MM.1S (cell line): ENCODE results near the gene LGR4.

Source experiments
- DNase-seq: peaks from one replicate; pipeline ENCODE4 v3.0.0-alpha.2; 2015
- H2AFZ ChIP-seq: fragments of 300-600 bp; sonication (generic); 2 replicates; pipeline ENCODE4 v1.6.0; 2016; ENCODE audit warnings: antibody characterized with exemption, low read length
- H3F3A ChIP-seq: fragments of 300-600 bp; sonication (generic); 2 replicates; pipeline ENCODE4 v1.6.1; 2016; ENCODE audit warnings: mild to moderate bottlenecking, antibody characterized with exemption, low read length, moderate library complexity, mixed read lengths; ENCODE audit not compliant: insufficient read depth
- H3K27ac ChIP-seq: fragments of 300-600 bp; sonication (generic); 2 replicates; pipeline ENCODE4 v1.5.1; 2016; ENCODE audit warnings: mild to moderate bottlenecking, low read length
- H3K27me3 ChIP-seq: fragments of 300-600 bp; sonication (generic); replicated peaks from 2 replicates; pipeline ENCODE4 v1.6.0; 2016; ENCODE audit warnings: low read length; ENCODE audit not compliant: insufficient read depth
- H3K36me3 ChIP-seq: fragments of 300-600 bp; sonication (generic); replicated peaks from 2 replicates; pipeline ENCODE4 v1.6.1; 2016; ENCODE audit warnings: mild to moderate bottlenecking, low read length, mixed read lengths; ENCODE audit not compliant: insufficient read depth
- H3K4me1 ChIP-seq: fragments of 300-600 bp; sonication (generic); 2 replicates; pipeline ENCODE4 v1.6.1; 2016; ENCODE audit warnings: low read length, mixed read lengths
- H3K4me2 ChIP-seq: fragments of 300-600 bp; sonication (generic); 2 replicates; pipeline ENCODE4 v1.6.0; 2016; ENCODE audit warnings: low read depth, low read length
- H3K4me3 ChIP-seq: fragments of 300-600 bp; sonication (generic); 2 replicates; pipeline ENCODE4 v1.5.1; 2016; ENCODE audit warnings: low read length, mixed read lengths
- H3K79me2 ChIP-seq: fragments of 300-600 bp; sonication (generic); 2 replicates; pipeline ENCODE4 v1.6.1; 2016; ENCODE audit warnings: mixed run types, low read length, mixed read lengths
- H3K9ac ChIP-seq: fragments of 300-600 bp; sonication (generic); 2 replicates; pipeline ENCODE4 v1.6.1; 2016; ENCODE audit warnings: low read length, mixed read lengths
- H3K9me2 ChIP-seq: fragments of 300-600 bp; sonication (generic); replicated peaks from 2 replicates; pipeline ENCODE4 v1.6.1; 2016; ENCODE audit warnings: mild to moderate bottlenecking, low read length, mixed read lengths; ENCODE audit not compliant: insufficient read depth
- H3K9me3 ChIP-seq: fragments of 300-600 bp; sonication (generic); replicated peaks from 2 replicates; pipeline ENCODE4 v1.6.1; 2016; ENCODE audit warnings: mild to moderate bottlenecking, low read length, mixed read lengths; ENCODE audit not compliant: insufficient read depth
- H4K20me1 ChIP-seq: fragments of 300-600 bp; sonication (generic); 2 replicates; pipeline ENCODE4 v1.6.1; 2016; ENCODE audit warnings: mild to moderate bottlenecking, low read length, moderate library complexity, mixed read lengths; ENCODE audit not compliant: insufficient read depth
- EZH2 ChIP-seq: fragments of 300-600 bp; sonication (generic); optimal IDR thresholded peaks from 2 replicates; pipeline ENCODE3; 2017; ENCODE audit warnings: low read depth, mild to moderate bottlenecking, antibody characterized with exemption, low read length, mixed read lengths
- EZH2phosphoT487 ChIP-seq: fragments of 300-600 bp; sonication (generic); IDR thresholded peaks from 2 replicates; pipeline ENCODE4 v1.6.1; 2018; ENCODE audit warnings: antibody characterized with exemption, low read length
- TF ChIP-seq, protein P1 (sequence below): fragments of 300-600 bp; sonication (generic); IDR thresholded peaks from 2 replicates; pipeline ENCODE4 v1.5.1; 2016; ENCODE audit warnings: antibody characterized with exemption, low read length, mixed read lengths

The LGR4 gene

DNA sequence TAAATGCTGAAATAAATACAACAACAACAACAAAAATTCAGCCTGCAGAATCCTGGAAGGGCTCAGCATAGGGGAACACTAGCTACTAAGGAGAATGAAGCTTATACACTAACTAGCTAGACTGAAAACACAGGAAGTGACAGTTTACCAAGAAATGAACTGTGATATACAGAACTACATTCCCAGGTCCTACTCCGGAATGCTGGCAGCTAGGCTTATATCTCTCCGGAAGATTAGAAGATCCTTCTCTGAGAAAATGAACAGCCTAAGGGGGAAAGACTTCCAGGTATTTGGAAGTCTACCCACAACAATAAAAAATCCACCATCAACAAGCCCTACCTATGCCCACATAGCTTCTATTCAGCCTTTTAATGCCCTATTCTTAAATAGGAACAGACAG lies 140.6 kb downstream of the LGR4 start:
- TF ChIP-seq EZH2, result no peak
- TF ChIP-seq EZH2phosphoT487, result no peak
- TF ChIP-seq, protein P1, sequence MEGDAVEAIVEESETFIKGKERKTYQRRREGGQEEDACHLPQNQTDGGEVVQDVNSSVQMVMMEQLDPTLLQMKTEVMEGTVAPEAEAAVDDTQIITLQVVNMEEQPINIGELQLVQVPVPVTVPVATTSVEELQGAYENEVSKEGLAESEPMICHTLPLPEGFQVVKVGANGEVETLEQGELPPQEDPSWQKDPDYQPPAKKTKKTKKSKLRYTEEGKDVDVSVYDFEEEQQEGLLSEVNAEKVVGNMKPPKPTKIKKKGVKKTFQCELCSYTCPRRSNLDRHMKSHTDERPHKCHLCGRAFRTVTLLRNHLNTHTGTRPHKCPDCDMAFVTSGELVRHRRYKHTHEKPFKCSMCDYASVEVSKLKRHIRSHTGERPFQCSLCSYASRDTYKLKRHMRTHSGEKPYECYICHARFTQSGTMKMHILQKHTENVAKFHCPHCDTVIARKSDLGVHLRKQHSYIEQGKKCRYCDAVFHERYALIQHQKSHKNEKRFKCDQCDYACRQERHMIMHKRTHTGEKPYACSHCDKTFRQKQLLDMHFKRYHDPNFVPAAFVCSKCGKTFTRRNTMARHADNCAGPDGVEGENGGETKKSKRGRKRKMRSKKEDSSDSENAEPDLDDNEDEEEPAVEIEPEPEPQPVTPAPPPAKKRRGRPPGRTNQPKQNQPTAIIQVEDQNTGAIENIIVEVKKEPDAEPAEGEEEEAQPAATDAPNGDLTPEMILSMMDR, result no peak
- no peak overlapping the region for H2AFZ ChIP-seq
- no peaks in the 10 kb centered on the region; the same call in 1 of the 2 replicates for H3K36me3 ChIP-seq
- no peak overlapping the region for H3K4me3 ChIP-seq
- H4K20me1 ChIP-seq, result no peaks in the 10 kb centered on the region
- no peaks in the 10 kb centered on the region for H3F3A ChIP-seq
- H3K79me2 ChIP-seq, result no peaks in the 10 kb centered on the region
- no peaks in the 10 kb centered on the region for H3K9me2 ChIP-seq
- no peak overlapping the region for H3K4me2 ChIP-seq
- no peaks in the 10 kb centered on the region for H3K27me3 ChIP-seq
- no peak overlapping the region for H3K27ac ChIP-seq
- H3K9ac ChIP-seq, result no peak overlapping the region
- H3K9me3 ChIP-seq, result no peaks in the 10 kb centered on the region
- no peaks in the 10 kb centered on the region for H3K4me1 ChIP-seq
- DNase-seq, result no peak

DNA sequence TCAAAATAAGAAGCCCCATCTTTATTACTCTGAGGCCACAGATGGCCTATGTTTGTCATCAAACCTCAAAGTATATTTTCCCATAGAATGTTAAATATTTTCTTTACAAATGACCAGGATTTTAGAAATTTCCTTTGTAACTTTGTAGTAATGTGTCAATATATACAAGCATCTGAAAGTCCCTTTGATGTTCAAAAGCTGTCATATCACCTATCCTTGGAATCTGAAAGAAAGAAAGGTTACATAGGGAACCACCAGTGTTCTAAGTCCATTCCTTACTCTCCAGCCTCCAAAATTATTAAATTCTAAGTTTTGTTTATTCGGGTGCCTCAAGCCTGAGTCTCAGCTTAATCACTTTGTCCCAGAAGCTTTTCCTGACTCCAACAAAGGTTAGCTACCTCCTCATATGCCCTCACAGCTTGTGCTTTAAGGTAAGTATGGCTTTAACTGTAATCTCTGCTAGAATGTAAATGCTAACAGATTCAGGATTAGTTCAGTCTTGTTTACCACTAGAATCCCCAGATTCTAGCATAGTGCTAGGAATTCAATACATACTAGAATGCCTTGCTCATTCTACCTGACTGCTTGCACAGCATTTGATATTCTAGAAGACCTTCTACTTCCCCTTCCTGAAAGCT lies 141.8 kb downstream of the LGR4 start:
- TF ChIP-seq EZH2 (no peak), EZH2phosphoT487 (no peak)
- TF ChIP-seq, protein P1, result no peak
- DNase-seq, result no peak
- H3F3A ChIP-seq, result no peaks in the 10 kb centered on the region
- no peaks in the 10 kb centered on the region for H3K9me2 ChIP-seq
- H3K27ac ChIP-seq, result no peak overlapping the region
- H3K9ac ChIP-seq, result no peak overlapping the region
- H3K4me1 ChIP-seq, result no peaks in the 10 kb centered on the region
- no peaks in the 10 kb centered on the region for H3K36me3 ChIP-seq
- no peaks in the 10 kb centered on the region for H4K20me1 ChIP-seq
- no peak overlapping the region for H3K4me3 ChIP-seq
- no peak overlapping the region for H2AFZ ChIP-seq
- no peaks in the 10 kb centered on the region for H3K9me3 ChIP-seq
- H3K4me2 ChIP-seq, result no peak overlapping the region
- H3K79me2 ChIP-seq, result no peaks in the 10 kb centered on the region
- H3K27me3 ChIP-seq, result no peaks in the 10 kb centered on the region

DNA sequence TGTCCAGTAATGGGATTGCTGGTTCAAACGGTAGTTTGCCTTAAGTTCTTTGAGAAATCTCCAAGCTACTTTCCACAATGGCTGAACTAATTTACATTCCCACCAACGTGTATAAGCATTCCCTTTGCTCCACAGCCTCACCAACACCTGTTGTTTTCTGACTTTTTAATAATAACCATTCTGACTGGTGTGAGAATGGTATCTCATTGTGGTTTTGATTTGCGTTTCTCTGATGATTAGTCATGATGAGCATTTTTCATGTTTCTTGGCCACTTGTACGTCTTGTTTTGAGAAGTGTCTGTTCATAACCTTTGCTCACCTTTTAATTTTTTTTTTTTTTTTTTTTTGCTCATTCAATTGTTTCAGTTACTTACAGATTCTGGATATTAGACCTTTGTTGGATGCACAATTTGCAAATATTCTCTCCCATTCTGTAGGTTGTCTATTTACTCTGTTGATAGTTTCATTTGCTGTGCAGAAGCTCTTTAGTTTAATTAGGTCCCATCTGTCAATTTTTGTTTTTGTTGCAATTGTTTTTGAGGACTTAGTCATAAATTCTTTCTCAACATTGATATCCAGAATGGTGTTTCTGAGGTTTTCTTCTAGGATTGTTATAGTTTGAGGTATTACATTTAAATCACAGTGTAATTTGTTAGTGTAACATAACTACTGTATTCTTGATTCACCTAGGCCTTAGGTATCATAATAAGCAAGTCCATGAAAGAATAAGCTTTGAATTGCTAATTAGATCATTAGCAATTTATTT lies 142.5 kb downstream of the LGR4 start:
- Histone ChIP-seq H3K27ac (no peak overlapping the region), H3K9ac (no peak overlapping the region), H4K20me1 (no peaks in the 10 kb centered on the region), H3K4me1 (no peaks in the 10 kb centered on the region), H3F3A (no peaks in the 10 kb centered on the region), H3K9me3 (no peaks in the 10 kb centered on the region), H3K36me3 (no peaks in the 10 kb centered on the region), H3K4me3 (no peak overlapping the region), H3K79me2 (no peaks in the 10 kb centered on the region), H3K27me3 (no peaks in the 10 kb centered on the region), H3K9me2 (no peaks in the 10 kb centered on the region), H3K4me2 (no peak overlapping the region), H2AFZ (no peak overlapping the region)
- no peak for TF ChIP-seq EZH2phosphoT487
- no peak for TF ChIP-seq EZH2
- TF ChIP-seq, protein P1, result no peak
- DNase-seq, result no peak
